Measurements from ENCODE around the gene DPH7.

GRCh38 chr9:137626464-137626863 is 47.7 kb upstream of the DPH7 start:
- TF ChIP-seq CTCF (conservative IDR thresholded peaks at IDR 0.05 in 1 of 2, IDR thresholded peaks at IDR 0.05 in 1 of 2; ENCODE audit: extremely low read depth in 1 of 2, insufficient read depth in 1 of 2, low read depth in 1 of 2, low read length in 2 of 2) (no peak), EZH2 (IDR thresholded peaks at IDR 0.05; ENCODE audit: borderline replicate concordance, low read length) (no peak)
